Measurements from ENCODE around the gene ZBTB16. TPM values are rescaled to one million over a fixed set of nuclear protein-coding genes. Genes with fewer than 3 reads are reported as not detected.

The ZBTB16 gene
- total and polyA plus RNA-seq, 2 of the 13 experiments (the other 11 are each of a cell fraction or from before 2014, with no cell fraction given), result not detected

- TF ChIP-seq, protein P1, sequence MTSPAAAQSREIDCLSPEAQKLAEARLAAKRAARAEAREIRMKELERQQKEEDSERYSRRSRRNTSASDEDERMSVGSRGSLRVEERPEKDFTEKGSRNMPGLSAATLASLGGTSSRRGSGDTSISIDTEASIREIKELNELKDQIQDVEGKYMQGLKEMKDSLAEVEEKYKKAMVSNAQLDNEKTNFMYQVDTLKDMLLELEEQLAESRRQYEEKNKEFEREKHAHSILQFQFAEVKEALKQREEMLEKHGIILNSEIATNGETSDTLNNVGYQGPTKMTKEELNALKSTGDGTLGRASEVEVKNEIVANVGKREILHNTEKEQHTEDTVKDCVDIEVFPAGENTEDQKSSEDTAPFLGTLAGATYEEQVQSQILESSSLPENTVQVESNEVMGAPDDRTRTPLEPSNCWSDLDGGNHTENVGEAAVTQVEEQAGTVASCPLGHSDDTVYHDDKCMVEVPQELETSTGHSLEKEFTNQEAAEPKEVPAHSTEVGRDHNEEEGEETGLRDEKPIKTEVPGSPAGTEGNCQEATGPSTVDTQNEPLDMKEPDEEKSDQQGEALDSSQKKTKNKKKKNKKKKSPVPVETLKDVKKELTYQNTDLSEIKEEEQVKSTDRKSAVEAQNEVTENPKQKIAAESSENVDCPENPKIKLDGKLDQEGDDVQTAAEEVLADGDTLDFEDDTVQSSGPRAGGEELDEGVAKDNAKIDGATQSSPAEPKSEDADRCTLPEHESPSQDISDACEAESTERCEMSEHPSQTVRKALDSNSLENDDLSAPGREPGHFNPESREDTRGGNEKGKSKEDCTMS (CRISPR knock-in tag; conservative IDR thresholded peaks at IDR 0.05), result no peak
- TF ChIP-seq ARNT2 (CRISPR knock-in tag; IDR thresholded peaks at IDR 0.05; ENCODE audit: low read depth), result no peak
Measured at GRCh38 chr11:114033066-114033465, 26.4 kb upstream of the ZBTB16 start (continued).

- H3K79me2 ChIP-seq (ENCODE audit: insufficient read depth, low read length), result no peaks in the 10 kb centered on the region
- intact Hi-C loops (cut with micrococcal nuclease; ENCODE audit: unreplicated experiment), result no loop called here
- 0% methylated on average over 2 of the region's 2 CpGs for WGBS (ENCODE audit: low lambda C conversion rate)
- no peak for DNase-seq (ENCODE audit: low spot score)
- H3K27ac ChIP-seq (ENCODE audit: extremely low read length, insufficient read depth, low read length), result no peak overlapping the region
- H4K20me1 ChIP-seq (ENCODE audit: insufficient read depth, low read length), result no peaks in the 10 kb centered on the region
- H3K4me3 ChIP-seq (replicated peaks in 1 of 3; ENCODE audit: insufficient read depth in 1 of 3, low read depth in 2 of 3, low read length in 3 of 3), result no peak overlapping the region
- CTCF ChIA-PET (ENCODE audit: low intra/inter-chr PET ratio, low total read pairs), result no interaction called here
- no peak for ATAC-seq
- no peak overlapping the region for H3K4me2 ChIP-seq (ENCODE audit: low read depth, low read length)
- no peak for FAIRE-seq
- POLR2A ChIA-PET, result no interaction called here
- no peak overlapping the region for H2AFZ ChIP-seq (ENCODE audit: low read length)
- no peaks in the 10 kb centered on the region for H3K36me3 ChIP-seq (replicated peaks in 1 of 2; ENCODE audit: control insufficient read depth in 1 of 2, insufficient read depth in 2 of 2, low read length in 2 of 2)
- H3K4me1 ChIP-seq (ENCODE audit: insufficient read depth, low read length), result peaks cover 5% of the 10 kb centered on the region; the same call in 1 of the 2 replicates
- H3K9ac ChIP-seq (ENCODE audit: insufficient read depth, low read depth, low read length), result no peak overlapping the region
- in situ Hi-C loops (cut with HindIII; ENCODE audit: extremely low pct_ligation_motif_present, low pct_unique_long_range_greater_than_20kb), result no loop called here
- BruUV-seq (replicated peaks), result no TSS peak
- no peaks in the 10 kb centered on the region for H3K9me3 ChIP-seq (ENCODE audit: low read length)
- peaks cover 3 to 22% of the 10 kb centered on the region in 2 experiments; a peak in 4 of 5 replicates for H3K27me3 ChIP-seq (ENCODE audit: control insufficient read depth in 1 of 2, insufficient read depth in 2 of 2, low read length in 2 of 2)
- TF ChIP-seq IRF1 (CRISPR knock-in tag; IDR thresholded peaks at IDR 0.05; ENCODE audit: low read depth) (no peak), YEATS4 (CRISPR knock-in tag; IDR thresholded peaks at IDR 0.05; ENCODE audit: borderline replicate concordance) (no peak), ZNF225 (CRISPR knock-in tag; IDR thresholded peaks at IDR 0.05) (no peak), NFIB (CRISPR knock-in tag; IDR thresholded peaks at IDR 0.05; ENCODE audit: borderline replicate concordance) (no peak), SETDB1 (CRISPR knock-in tag; IDR thresholded peaks at IDR 0.05; ENCODE audit: borderline replicate concordance) (no peak), ZNF709 (CRISPR knock-in tag; IDR thresholded peaks at IDR 0.05) (no peak), KDM5A (IDR thresholded peaks at IDR 0.05; ENCODE audit: borderline replicate concordance, low read length) (no peak), PRDM4 (CRISPR knock-in tag; IDR thresholded peaks at IDR 0.05; ENCODE audit: borderline replicate concordance) (no peak), TFE3 (CRISPR knock-in tag; IDR thresholded peaks at IDR 0.05) (no peak), ZNF570 (CRISPR knock-in tag; IDR thresholded peaks at IDR 0.05; ENCODE audit: borderline replicate concordance) (no peak), RARA (CRISPR knock-in tag; IDR thresholded peaks at IDR 0.05) (no peak), EP300 (IDR thresholded peaks at IDR 0.05; ENCODE audit: low read depth in 2 of 2, low read length in 2 of 2) (no peak), EP300 (CRISPR knock-in tag; IDR thresholded peaks at IDR 0.05; ENCODE audit: borderline replicate concordance) (no peak), ZNF44 (CRISPR knock-in tag; IDR thresholded peaks at IDR 0.05) (no peak)
Measured at GRCh38 chr11:114033572-114033971, 25.9 kb upstream of the ZBTB16 start.

Measured in HepG2 (cell line).